ENCODE data around the gene DGUOK.

The DGUOK gene

GRCh38 chr2:73908689-73909652 is 17.7 kb upstream of the DGUOK start:
- TF ChIP-seq CTCF (IDR thresholded peaks at IDR 0.05; ENCODE audit: low read length, missing control alignments) = no peak
- no peak for DNase-seq (ENCODE audit: low read depth)
- H3K4me3 ChIP-seq (replicated peaks; ENCODE audit: low read depth, low read length) = no peak overlapping the region

GRCh38 chr2:73910873-73911547 is 15.7 kb upstream of the DGUOK start:
- H3K4me3 ChIP-seq (replicated peaks; ENCODE audit: low read depth, low read length) = no peak overlapping the region
- no peak for DNase-seq (ENCODE audit: low read depth)
- TF ChIP-seq CTCF (IDR thresholded peaks at IDR 0.05; ENCODE audit: low read length, missing control alignments) = no peak

GRCh38 chr2:73911548-73912208 is 15.0 kb upstream of the DGUOK start:
- no peak for TF ChIP-seq CTCF (IDR thresholded peaks at IDR 0.05; ENCODE audit: low read length, missing control alignments)
- no peak overlapping the region for H3K4me3 ChIP-seq (replicated peaks; ENCODE audit: low read depth, low read length)
- DNase-seq (ENCODE audit: low read depth) = no peak

GRCh38 chr2:73913414-73914054 is 13.1 kb upstream of the DGUOK start:
- TF ChIP-seq CTCF (IDR thresholded peaks at IDR 0.05; ENCODE audit: low read length, missing control alignments) = no peak
- H3K4me3 ChIP-seq (replicated peaks; ENCODE audit: low read depth, low read length) = no peak overlapping the region
- no peak for DNase-seq (ENCODE audit: low read depth)

GRCh38 chr2:73914667-73915066 is 12.0 kb upstream of the DGUOK start:
- no peak for DNase-seq (ENCODE audit: low read depth)
- no peak for TF ChIP-seq CTCF (IDR thresholded peaks at IDR 0.05; ENCODE audit: low read length, missing control alignments)
- H3K4me3 ChIP-seq (replicated peaks; ENCODE audit: low read depth, low read length) = no peak overlapping the region

- no peak overlapping the region for H3K4me3 ChIP-seq (replicated peaks; ENCODE audit: low read depth, low read length)
- DNase-seq (ENCODE audit: low read depth) = no peak
- no peak for TF ChIP-seq CTCF (IDR thresholded peaks at IDR 0.05; ENCODE audit: low read length, missing control alignments)
These were observed 11.2 kb upstream of the DGUOK start for GRCh38 chr2:73915437-73915993.

All from fibroblast of pulmonary artery (primary cell).